WTC11 (cell line): ENCODE data around the gene CBX1. TPM values are rescaled to one million over a fixed set of nuclear protein-coding genes. Genes with fewer than 3 reads are reported as not detected.

Experiments used
- ATAC-seq: fragments of 200-7000 bp; cut with Tn5 transposase; 2 replicates; pipeline ENCODE4 v1.10.0; 2021; ENCODE audit warnings: mild to moderate bottlenecking, moderate library complexity
- CTCF ChIA-PET: fragments of 300-600 bp; sonication (Branson Sonifier 250); formaldehyde crosslinking; loops from one replicate; lab custom pipeline; 2021; ENCODE audit warnings: antibody characterized with exemption; lab: Charles Lee
- POLR2A ChIA-PET: fragments of 350-600 bp; sonication (Branson Sonifier 250); formaldehyde crosslinking; loops from one replicate; lab custom pipeline; 2021; ENCODE audit warnings: antibody characterized with exemption; lab: Charles Lee
- DNase-seq: peaks from one replicate; pipeline ENCODE4 v3.0.0; 2021; ENCODE audit warnings: low spot score
- H3K27ac Mint-ChIP-seq: 2 replicates; pipeline ENCODE4 v1.8.0; 2021; ENCODE audit warnings: mixed read lengths
- H3K27me3 Mint-ChIP-seq: 2 replicates; pipeline ENCODE4 v1.8.0; 2021; ENCODE audit warnings: low read depth, mild to moderate bottlenecking, moderate library complexity, mixed read lengths
- H3K36me3 Mint-ChIP-seq: 2 replicates; pipeline ENCODE4 v1.8.0; 2021; ENCODE audit warnings: mixed read lengths
- H3K4me1 Mint-ChIP-seq: 2 replicates; pipeline ENCODE4 v1.8.0; 2022; ENCODE audit warnings: mixed read lengths
- H3K4me3 Mint-ChIP-seq: 2 replicates; pipeline ENCODE4 v1.8.0; 2021; ENCODE audit warnings: mild to moderate bottlenecking, moderate library complexity, mixed read lengths
- H3K9me3 Mint-ChIP-seq: 2 replicates; pipeline ENCODE4 v1.8.0; 2021; ENCODE audit warnings: mixed read lengths
- FOXJ3 ChIP-seq: sonication (generic); formaldehyde crosslinking; IDR thresholded peaks from 2 replicates; pipeline ENCODE4 v1.9.0; 2021; ENCODE audit warnings: missing genetic modification reagents, mild to moderate bottlenecking, borderline replicate concordance
- GABPB1 ChIP-seq: sonication (generic); formaldehyde crosslinking; IDR thresholded peaks from 2 replicates; pipeline ENCODE4 v1.8.1; 2023; ENCODE audit warnings: mild to moderate bottlenecking, missing genetic modification reagents
- GTF2I ChIP-seq: fragments of 250-450 bp; sonication (Bioruptor Pico); conservative IDR thresholded peaks from 2 replicates; pipeline ENCODE4 v1.4.0; 2021; ENCODE audit warnings: mild to moderate bottlenecking
- HMGA2 ChIP-seq: fragments of 250-450 bp; sonication (Bioruptor Pico); IDR thresholded peaks from 2 replicates; pipeline ENCODE4 v1.4.0; 2021; ENCODE audit warnings: mild to moderate bottlenecking, moderate library complexity
- JAZF1 ChIP-seq: fragments of 250-450 bp; sonication (Bioruptor Pico); IDR thresholded peaks from 2 replicates; pipeline ENCODE4 v1.9.0; 2021; ENCODE audit warnings: moderate library complexity, mild to moderate bottlenecking, inconsistent platforms
- NR1H2 ChIP-seq: sonication (generic); formaldehyde crosslinking; IDR thresholded peaks from 2 replicates; pipeline ENCODE4 v1.9.0; 2021; ENCODE audit warnings: mild to moderate bottlenecking, moderate library complexity, missing genetic modification reagents
- NR3C1 ChIP-seq: sonication (generic); formaldehyde crosslinking; conservative IDR thresholded peaks from 2 replicates; pipeline ENCODE4 v1.8.1; 2023; ENCODE audit warnings: low read depth, mild to moderate bottlenecking, missing genetic modification reagents
- SMAD4 ChIP-seq: sonication (generic); formaldehyde crosslinking; IDR thresholded peaks from 2 replicates; pipeline ENCODE4 v1.8.0; 2022; ENCODE audit warnings: mild to moderate bottlenecking, missing genetic modification reagents
- TEAD4 ChIP-seq: sonication (generic); formaldehyde crosslinking; IDR thresholded peaks from 2 replicates; pipeline ENCODE4 v1.8.0; 2022; ENCODE audit warnings: mild to moderate bottlenecking, missing genetic modification reagents
- ZNF396 ChIP-seq: fragments of 250-450 bp; sonication (Bioruptor Pico); IDR thresholded peaks from 2 replicates; pipeline ENCODE4 v1.8.0; 2021; ENCODE audit warnings: mild to moderate bottlenecking, moderate library complexity, borderline replicate concordance
- ZNF416 ChIP-seq: fragments of 250-450 bp; sonication (Bioruptor Pico); IDR thresholded peaks from 2 replicates; pipeline ENCODE4 v1.9.0; 2021; ENCODE audit warnings: mild to moderate bottlenecking, inconsistent platforms
- ZNF671 ChIP-seq: fragments of 250-450 bp; sonication (Bioruptor Pico); IDR thresholded peaks from 2 replicates; pipeline ENCODE4 v1.8.0; 2021; ENCODE audit warnings: mild to moderate bottlenecking
- total RNA-seq: library from RNA; stranded (reverse); gene quantifications from 3 replicates; pipeline ENCODE4 v1.2.3, GENCODE V29; 2021
- TF ChIP-seq, protein P1 (sequence below): sonication (generic); formaldehyde crosslinking; IDR thresholded peaks from 2 replicates; pipeline ENCODE4 v1.8.1; 2022; ENCODE audit warnings: mild to moderate bottlenecking, moderate library complexity, missing genetic modification reagents
- TF ChIP-seq, protein P2 (sequence below): sonication (generic); formaldehyde crosslinking; IDR thresholded peaks from 2 replicates; pipeline ENCODE4 v1.8.1; 2023; ENCODE audit warnings: mild to moderate bottlenecking, missing genetic modification reagents
- TF ChIP-seq, protein P3 (sequence below): fragments of 200-600 bp; IDR thresholded peaks from 2 replicates; pipeline ENCODE4 v1.8.0; 2022; ENCODE audit warnings: antibody characterized with exemption
- TF ChIP-seq, protein P4 (sequence below): sonication (generic); formaldehyde crosslinking; IDR thresholded peaks from 2 replicates; pipeline ENCODE4 v1.8.1; 2023; ENCODE audit warnings: mild to moderate bottlenecking, missing genetic modification reagents, moderate library complexity
- TF ChIP-seq, protein P5 (sequence below): fragments of 250-450 bp; sonication (Bioruptor Pico); IDR thresholded peaks from 2 replicates; pipeline ENCODE4 v1.9.0; 2021; ENCODE audit warnings: moderate library complexity, mild to moderate bottlenecking, inconsistent platforms, borderline replicate concordance
- TF ChIP-seq, protein P6 (sequence below): fragments of 250-450 bp; sonication (Bioruptor Pico); IDR thresholded peaks from 2 replicates; pipeline ENCODE4 v2.1.2; 2022; ENCODE audit warnings: mild to moderate bottlenecking, moderate library complexity
- TF ChIP-seq, protein P7 (sequence below): sonication (generic); formaldehyde crosslinking; IDR thresholded peaks from 2 replicates; pipeline ENCODE4 v1.8.1; 2023; ENCODE audit warnings: mild to moderate bottlenecking, moderate library complexity, missing genetic modification reagents
- TF ChIP-seq, protein P8 (sequence below): sonication (generic); formaldehyde crosslinking; IDR thresholded peaks from 2 replicates; pipeline ENCODE4 v1.8.1; 2022; ENCODE audit warnings: low read depth, missing genetic modification reagents, borderline replicate concordance

CBX1 gene
- total RNA-seq, 1 experiment from 2014 or later, result 162 TPM

DNA sequence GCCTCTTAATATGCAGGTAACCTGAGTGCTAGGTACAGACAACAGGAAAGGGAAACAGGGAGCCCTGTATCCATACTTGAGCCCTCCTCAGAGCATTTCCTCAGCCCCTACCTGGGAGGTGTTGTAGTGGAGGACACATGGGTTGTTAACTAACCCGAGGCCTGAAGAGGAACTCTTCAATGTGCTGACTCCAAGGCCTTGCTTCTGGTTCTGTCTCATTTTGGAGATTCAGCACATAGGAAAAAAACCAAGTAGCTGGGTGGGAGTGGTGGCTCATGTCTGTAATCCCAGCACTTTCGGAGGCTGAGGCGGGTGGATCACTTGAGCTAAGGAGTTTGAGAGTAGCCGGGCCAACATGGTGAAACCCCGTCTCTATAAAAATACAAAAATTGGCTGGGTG is 31.1 kb upstream of the CBX1 start:
- peaks cover 9% of the 10 kb centered on the region for H3K4me1 Mint-ChIP-seq

DNA sequence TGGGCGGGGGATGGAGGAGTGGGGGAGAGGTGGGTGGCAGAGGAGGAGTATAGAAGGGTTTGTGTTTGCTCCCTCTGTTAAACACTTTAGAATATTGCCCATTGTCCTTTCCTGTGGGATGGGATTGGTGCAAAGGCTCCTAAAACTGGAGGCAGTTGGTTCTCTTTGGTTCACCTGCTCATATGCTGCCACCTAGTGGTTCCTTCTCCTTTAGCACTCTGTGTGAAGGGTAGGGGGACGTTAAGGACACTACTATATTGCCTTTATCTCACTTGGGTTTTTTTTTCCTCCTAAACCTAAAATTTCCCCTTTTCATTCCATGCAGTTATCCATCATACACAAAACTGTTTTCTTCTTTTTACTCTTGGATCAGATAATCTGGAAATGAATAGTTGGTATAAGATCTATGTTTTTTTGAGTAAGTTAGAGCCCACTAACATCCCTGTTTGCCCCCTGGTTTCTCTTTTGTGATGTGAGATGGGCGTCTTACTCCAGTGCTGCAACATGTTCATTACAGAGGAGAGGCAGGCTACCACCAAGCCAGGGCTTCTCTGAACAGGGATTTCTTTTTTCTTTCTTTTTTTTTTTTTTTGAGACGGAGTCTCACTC is 30.0 kb upstream of the CBX1 start:
- no peaks in the 10 kb centered on the region; the same call in 1 of the 2 replicates for H3K27me3 Mint-ChIP-seq
- peak overlapping the region; percentile 25; the same call in 1 of the 2 replicates for H3K27ac Mint-ChIP-seq
- CTCF ChIA-PET, result interaction anchor here (0.6 to 6.2 kb wide), 12 partner anchors 31 to 366 kb away, joined by 3 to 67 read pairs (median 4); partner anchors contain the start of gene PRR15L
- H3K4me3 Mint-ChIP-seq, result no peak overlapping the region
- DNase-seq (peak; percentile 77), ATAC-seq (peak; percentile 97)
- TF ChIP-seq NR1H2, result no peak
- TF ChIP-seq, protein P1, sequence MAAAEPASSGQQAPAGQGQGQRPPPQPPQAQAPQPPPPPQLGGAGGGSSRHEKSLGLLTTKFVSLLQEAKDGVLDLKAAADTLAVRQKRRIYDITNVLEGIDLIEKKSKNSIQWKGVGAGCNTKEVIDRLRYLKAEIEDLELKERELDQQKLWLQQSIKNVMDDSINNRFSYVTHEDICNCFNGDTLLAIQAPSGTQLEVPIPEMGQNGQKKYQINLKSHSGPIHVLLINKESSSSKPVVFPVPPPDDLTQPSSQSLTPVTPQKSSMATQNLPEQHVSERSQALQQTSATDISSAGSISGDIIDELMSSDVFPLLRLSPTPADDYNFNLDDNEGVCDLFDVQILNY, result no peak
- TF ChIP-seq, protein P2, sequence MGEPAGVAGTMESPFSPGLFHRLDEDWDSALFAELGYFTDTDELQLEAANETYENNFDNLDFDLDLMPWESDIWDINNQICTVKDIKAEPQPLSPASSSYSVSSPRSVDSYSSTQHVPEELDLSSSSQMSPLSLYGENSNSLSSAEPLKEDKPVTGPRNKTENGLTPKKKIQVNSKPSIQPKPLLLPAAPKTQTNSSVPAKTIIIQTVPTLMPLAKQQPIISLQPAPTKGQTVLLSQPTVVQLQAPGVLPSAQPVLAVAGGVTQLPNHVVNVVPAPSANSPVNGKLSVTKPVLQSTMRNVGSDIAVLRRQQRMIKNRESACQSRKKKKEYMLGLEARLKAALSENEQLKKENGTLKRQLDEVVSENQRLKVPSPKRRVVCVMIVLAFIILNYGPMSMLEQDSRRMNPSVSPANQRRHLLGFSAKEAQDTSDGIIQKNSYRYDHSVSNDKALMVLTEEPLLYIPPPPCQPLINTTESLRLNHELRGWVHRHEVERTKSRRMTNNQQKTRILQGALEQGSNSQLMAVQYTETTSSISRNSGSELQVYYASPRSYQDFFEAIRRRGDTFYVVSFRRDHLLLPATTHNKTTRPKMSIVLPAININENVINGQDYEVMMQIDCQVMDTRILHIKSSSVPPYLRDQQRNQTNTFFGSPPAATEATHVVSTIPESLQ (CRISPR knock-in tag), result no peak
- no peak for TF ChIP-seq FOXJ3 (CRISPR knock-in tag)
- TF ChIP-seq, protein P3, sequence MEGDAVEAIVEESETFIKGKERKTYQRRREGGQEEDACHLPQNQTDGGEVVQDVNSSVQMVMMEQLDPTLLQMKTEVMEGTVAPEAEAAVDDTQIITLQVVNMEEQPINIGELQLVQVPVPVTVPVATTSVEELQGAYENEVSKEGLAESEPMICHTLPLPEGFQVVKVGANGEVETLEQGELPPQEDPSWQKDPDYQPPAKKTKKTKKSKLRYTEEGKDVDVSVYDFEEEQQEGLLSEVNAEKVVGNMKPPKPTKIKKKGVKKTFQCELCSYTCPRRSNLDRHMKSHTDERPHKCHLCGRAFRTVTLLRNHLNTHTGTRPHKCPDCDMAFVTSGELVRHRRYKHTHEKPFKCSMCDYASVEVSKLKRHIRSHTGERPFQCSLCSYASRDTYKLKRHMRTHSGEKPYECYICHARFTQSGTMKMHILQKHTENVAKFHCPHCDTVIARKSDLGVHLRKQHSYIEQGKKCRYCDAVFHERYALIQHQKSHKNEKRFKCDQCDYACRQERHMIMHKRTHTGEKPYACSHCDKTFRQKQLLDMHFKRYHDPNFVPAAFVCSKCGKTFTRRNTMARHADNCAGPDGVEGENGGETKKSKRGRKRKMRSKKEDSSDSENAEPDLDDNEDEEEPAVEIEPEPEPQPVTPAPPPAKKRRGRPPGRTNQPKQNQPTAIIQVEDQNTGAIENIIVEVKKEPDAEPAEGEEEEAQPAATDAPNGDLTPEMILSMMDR, result peak; percentile 58
- H3K9me3 Mint-ChIP-seq, result no peaks in the 10 kb centered on the region
- H3K4me1 Mint-ChIP-seq, result peaks cover 9% of the 10 kb centered on the region
- H3K36me3 Mint-ChIP-seq, result no peaks in the 10 kb centered on the region
- POLR2A ChIA-PET, result interaction anchor here (0.6 kb wide), 1 partner anchor 74 kb away, joined by 3 read pairs; no protein-coding TSS in a partner anchor

More for the DNA sequence above, 31.1 kb upstream of the CBX1 start:
- ATAC-seq, result no peak
- POLR2A ChIA-PET, result interaction anchor here (2.2 kb wide), 1 partner anchor 78 kb away, joined by 6 read pairs; no protein-coding TSS in a partner anchor
- Mint-ChIP-seq H3K36me3 (no peaks in the 10 kb centered on the region), H3K27ac (no peak overlapping the region), H3K27me3 (no peaks in the 10 kb centered on the region; the same call in 1 of the 2 replicates)
- no peak for DNase-seq
- no peak for TF ChIP-seq JAZF1
- TF ChIP-seq, protein P4, sequence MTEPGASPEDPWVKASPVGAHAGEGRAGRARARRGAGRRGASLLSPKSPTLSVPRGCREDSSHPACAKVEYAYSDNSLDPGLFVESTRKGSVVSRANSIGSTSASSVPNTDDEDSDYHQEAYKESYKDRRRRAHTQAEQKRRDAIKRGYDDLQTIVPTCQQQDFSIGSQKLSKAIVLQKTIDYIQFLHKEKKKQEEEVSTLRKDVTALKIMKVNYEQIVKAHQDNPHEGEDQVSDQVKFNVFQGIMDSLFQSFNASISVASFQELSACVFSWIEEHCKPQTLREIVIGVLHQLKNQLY, result no peak
- TF ChIP-seq, protein P5, sequence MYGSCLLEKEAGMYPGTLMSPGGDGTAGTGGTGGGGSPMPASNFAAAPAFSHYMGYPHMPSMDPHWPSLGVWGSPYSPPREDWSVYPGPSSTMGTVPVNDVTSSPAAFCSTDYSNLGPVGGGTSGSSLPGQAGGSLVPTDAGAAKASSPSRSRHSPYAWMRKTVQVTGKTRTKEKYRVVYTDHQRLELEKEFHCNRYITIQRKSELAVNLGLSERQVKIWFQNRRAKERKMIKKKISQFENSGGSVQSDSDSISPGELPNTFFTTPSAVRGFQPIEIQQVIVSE, result no peak
- no peak for TF ChIP-seq SMAD4 (CRISPR knock-in tag)
- TF ChIP-seq ZNF416 (CRISPR knock-in tag), result no peak
- TF ChIP-seq GTF2I (CRISPR knock-in tag), result no peak
- no peak for TF ChIP-seq NR3C1 (CRISPR knock-in tag)
- no peak for TF ChIP-seq GABPB1
- TF ChIP-seq ZNF396 (CRISPR knock-in tag), result no peak
- no peak for TF ChIP-seq TEAD4 (CRISPR knock-in tag)
- TF ChIP-seq, protein P1, result no peak
- no peak for TF ChIP-seq HMGA2
- TF ChIP-seq, protein P6, sequence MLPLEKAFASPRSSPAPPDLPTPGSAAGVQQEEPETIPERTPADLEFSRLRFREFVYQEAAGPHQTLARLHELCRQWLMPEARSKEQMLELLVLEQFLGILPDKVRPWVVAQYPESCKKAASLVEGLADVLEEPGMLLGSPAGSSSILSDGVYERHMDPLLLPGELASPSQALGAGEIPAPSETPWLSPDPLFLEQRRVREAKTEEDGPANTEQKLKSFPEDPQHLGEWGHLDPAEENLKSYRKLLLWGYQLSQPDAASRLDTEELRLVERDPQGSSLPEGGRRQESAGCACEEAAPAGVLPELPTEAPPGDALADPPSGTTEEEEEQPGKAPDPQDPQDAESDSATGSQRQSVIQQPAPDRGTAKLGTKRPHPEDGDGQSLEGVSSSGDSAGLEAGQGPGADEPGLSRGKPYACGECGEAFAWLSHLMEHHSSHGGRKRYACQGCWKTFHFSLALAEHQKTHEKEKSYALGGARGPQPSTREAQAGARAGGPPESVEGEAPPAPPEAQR (CRISPR knock-in tag), result no peak
- TF ChIP-seq, protein P7, sequence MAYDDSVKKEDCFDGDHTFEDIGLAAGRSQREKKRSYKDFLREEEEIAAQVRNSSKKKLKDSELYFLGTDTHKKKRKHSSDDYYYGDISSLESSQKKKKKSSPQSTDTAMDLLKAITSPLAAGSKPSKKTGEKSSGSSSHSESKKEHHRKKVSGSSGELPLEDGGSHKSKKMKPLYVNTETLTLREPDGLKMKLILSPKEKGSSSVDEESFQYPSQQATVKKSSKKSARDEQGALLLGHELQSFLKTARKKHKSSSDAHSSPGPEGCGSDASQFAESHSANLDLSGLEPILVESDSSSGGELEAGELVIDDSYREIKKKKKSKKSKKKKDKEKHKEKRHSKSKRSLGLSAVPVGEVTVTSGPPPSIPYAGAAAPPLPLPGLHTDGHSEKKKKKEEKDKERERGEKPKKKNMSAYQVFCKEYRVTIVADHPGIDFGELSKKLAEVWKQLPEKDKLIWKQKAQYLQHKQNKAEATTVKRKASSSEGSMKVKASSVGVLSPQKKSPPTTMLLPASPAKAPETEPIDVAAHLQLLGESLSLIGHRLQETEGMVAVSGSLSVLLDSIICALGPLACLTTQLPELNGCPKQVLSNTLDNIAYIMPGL (CRISPR knock-in tag), result no peak
- TF ChIP-seq ZNF671 (CRISPR knock-in tag), result no peak
- TF ChIP-seq, protein P8, sequence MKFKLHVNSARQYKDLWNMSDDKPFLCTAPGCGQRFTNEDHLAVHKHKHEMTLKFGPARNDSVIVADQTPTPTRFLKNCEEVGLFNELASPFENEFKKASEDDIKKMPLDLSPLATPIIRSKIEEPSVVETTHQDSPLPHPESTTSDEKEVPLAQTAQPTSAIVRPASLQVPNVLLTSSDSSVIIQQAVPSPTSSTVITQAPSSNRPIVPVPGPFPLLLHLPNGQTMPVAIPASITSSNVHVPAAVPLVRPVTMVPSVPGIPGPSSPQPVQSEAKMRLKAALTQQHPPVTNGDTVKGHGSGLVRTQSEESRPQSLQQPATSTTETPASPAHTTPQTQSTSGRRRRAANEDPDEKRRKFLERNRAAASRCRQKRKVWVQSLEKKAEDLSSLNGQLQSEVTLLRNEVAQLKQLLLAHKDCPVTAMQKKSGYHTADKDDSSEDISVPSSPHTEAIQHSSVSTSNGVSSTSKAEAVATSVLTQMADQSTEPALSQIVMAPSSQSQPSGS, result no peak
- TF ChIP-seq, all 79 proteins: peak for 0
- no peak overlapping the region for H3K4me3 Mint-ChIP-seq
- no peaks in the 10 kb centered on the region for H3K9me3 Mint-ChIP-seq
- CTCF ChIA-PET, result interaction anchor here (0.9 to 6.2 kb wide), 5 partner anchors 50 to 106 kb away, joined by 3 to 67 read pairs (median 7); no protein-coding TSS in a partner anchor
